K562 (cell line): ENCODE measurements around the gene ACTR1B. TPM values are rescaled to one million over a fixed set of nuclear protein-coding genes. Genes with fewer than 3 reads are reported as not detected.

Experiments
- ATAC-seq: fragments of 200-7000 bp; cut with Tn5 transposase; 3 replicates; pipeline ENCODE4 v1.9.1; 2020; ENCODE audit warnings: moderate library complexity
- BruUV-seq: library from RNA; stranded (reverse); fragments of 400-500 nt; replicated peaks from 2 replicates; lab custom pipeline; 2021; lab: Mats Ljungman, UMichigan
- CTCF ChIA-PET: fragments of 300-600 bp; formaldehyde crosslinking; extraction: SDS; loops from one replicate; lab custom pipeline; 2021; ENCODE audit warnings: low intra/inter-chr PET ratio; lab: Yijun Ruan, JAX
- POLR2A ChIA-PET: fragments of 300-600, 350-650 bp; sonication (Branson Sonifier 250); formaldehyde crosslinking; extraction: SDS; loops from one replicate; lab custom pipeline; 2021; ENCODE audit warnings: antibody characterized with exemption, inconsistent platforms; lab: Yijun Ruan, JAX
- DNase-seq, 4 experiments: peaks; one replicate each; pipeline versions ENCODE4 v3.0.0 to v3.0.0-alpha.2; 2011 to 2018; ENCODE audit warnings: low spot score in 3 of 4, mixed read lengths in 3 of 4; ENCODE audit errors: extremely low read depth in 1 of 4
- FAIRE-seq: peaks from 2 replicates; lab custom pipeline; 2011; peaks lifted over from hg19 to GRCh38; lab: Jason Lieb, UNC
- H2AFZ ChIP-seq: 2 replicates; pipeline ENCODE4 v1.6.0; 2011; ENCODE audit warnings: low read depth, low read length, control low read depth, inconsistent platforms
- H3K27ac ChIP-seq: fragments of 200-600 bp; 3 replicates; pipeline ENCODE4 v1.8.0; 2011; ENCODE audit warnings: low read depth, mild to moderate bottlenecking, control low read depth, inconsistent platforms, low read length, moderate library complexity, mixed read lengths; ENCODE audit errors: extremely low read depth
- H3K27me3 ChIP-seq, 2 experiments: fragments of 300-600 bp in 1 of 2; 2 replicates in 1 of 2; 3 replicates in 1 of 2; pipeline versions ENCODE4 v1.6.0 to v1.8.0; 2011; ENCODE audit warnings: inconsistent platforms in 2 of 2, low read length in 2 of 2, mild to moderate bottlenecking in 1 of 2, mixed read lengths in 1 of 2, moderate library complexity in 1 of 2; ENCODE audit not compliant: control insufficient read depth in 2 of 2, insufficient read depth in 2 of 2
- H3K36me3 ChIP-seq: fragments of 300-600 bp; 3 replicates; pipeline ENCODE4 v1.8.0; 2011; ENCODE audit warnings: mild to moderate bottlenecking, low read length, inconsistent platforms; ENCODE audit not compliant: control insufficient read depth, insufficient read depth
- H3K4me1 ChIP-seq, 2 experiments: fragments of 200-600 bp in 1 of 2; replicated peaks in 1 of 2; 2 replicates in 1 of 2; 3 replicates in 1 of 2; pipeline versions ENCODE4 v1.5.1 to v1.8.0; 2011; ENCODE audit warnings: inconsistent platforms in 2 of 2, low read length in 2 of 2, mild to moderate bottlenecking in 1 of 2, mixed read lengths in 1 of 2, moderate library complexity in 1 of 2; ENCODE audit not compliant: control insufficient read depth in 2 of 2, insufficient read depth in 2 of 2
- H3K4me2 ChIP-seq: 2 replicates; pipeline ENCODE4 v1.6.1; 2011; ENCODE audit warnings: low read length, control low read depth, inconsistent platforms, mixed read lengths; ENCODE audit not compliant: insufficient read depth
- H3K4me3 ChIP-seq: fragments of 200-600 bp; sonication (generic), shearing (Covaris generic); 2 replicates; pipeline ENCODE4 v1.5.1; 2016; ENCODE audit warnings: control low read depth, inconsistent platforms
- H3K79me2 ChIP-seq: fragments of 200-600 bp; 3 replicates; pipeline ENCODE4 v1.8.0; 2011; ENCODE audit warnings: low read length, inconsistent platforms; ENCODE audit not compliant: control insufficient read depth, insufficient read depth
- H3K9ac ChIP-seq, 2 experiments: 2 replicates each; pipeline versions ENCODE4 v1.6.0 to v1.6.1; 2011; ENCODE audit warnings: low read depth in 2 of 2, low read length in 2 of 2, control low read depth in 1 of 2, inconsistent platforms in 1 of 2, mild to moderate bottlenecking in 1 of 2, mixed read lengths in 1 of 2; ENCODE audit not compliant: insufficient read depth in 1 of 2
- H3K9me1 ChIP-seq: one replicate; pipeline ENCODE4 v1.6.0; 2011; ENCODE audit warnings: inconsistent platforms, mild to moderate bottlenecking, low read length, moderate library complexity; ENCODE audit not compliant: control insufficient read depth, insufficient read depth
- H3K9me3 ChIP-seq: replicated peaks from 2 replicates; pipeline ENCODE4 v1.5.1; 2011; ENCODE audit warnings: low read depth, low read length, inconsistent platforms; ENCODE audit not compliant: control insufficient read depth, insufficient read depth
- H4K20me1 ChIP-seq: replicated peaks from 2 replicates; pipeline ENCODE4 v1.6.1; 2011; ENCODE audit warnings: low read length, inconsistent platforms, mixed read lengths; ENCODE audit not compliant: control insufficient read depth, insufficient read depth
- HDAC6 ChIP-seq: IDR thresholded peaks from 2 replicates; pipeline ENCODE4 v1.6.1; 2012; ENCODE audit warnings: low read depth, mild to moderate bottlenecking, control low read depth, inconsistent platforms, low read length, moderate library complexity
- MECOM ChIP-seq: fragments of 250-450 bp; sonication (Bioruptor Pico); IDR thresholded peaks from 2 replicates; pipeline ENCODE4 v1.8.0; 2022; ENCODE audit warnings: inconsistent platforms
- PHB2 ChIP-seq: fragments of 450-650 bp; IDR thresholded peaks from 2 replicates; pipeline ENCODE4 v1.6.1; 2017; ENCODE audit warnings: low read depth
- RAD51 ChIP-seq: fragments of 450-650 bp; IDR thresholded peaks from 2 replicates; pipeline ENCODE4 v1.7.1; 2016; ENCODE audit warnings: low read depth, mild to moderate bottlenecking, borderline replicate concordance
- RFX5 ChIP-seq: IDR thresholded peaks from 2 replicates; pipeline ENCODE4 v1.6.1; 2011; ENCODE audit warnings: low read depth, mild to moderate bottlenecking, improper control_type of control experiment, low read length
- whole genome bisulfite sequencing: fragments of 100-300 bp; shearing (Covaris generic); methylation state at CpG from one replicate; pipeline ENCODE4 v1.1.6; 2016; ENCODE audit warnings: low coverage, mixed read lengths; ENCODE audit not compliant: insufficient coverage; ENCODE audit errors: missing lambda C conversion rate; 5-methylcytosine and 5-hydroxymethylcytosine counted together
- in situ Hi-C: fragments of 300-500 bp; cut with MboI; formaldehyde crosslinking; loops from 4 replicates; pipeline ENCODE4 v1.15.0; 2018; ENCODE audit warnings: inconsistent platforms, mixed read lengths
- intact Hi-C: fragments of 100-400 bp; cut with micrococcal nuclease; formaldehyde crosslinking; loops from 2 replicates; pipeline ENCODE4 v1.14.2; 2022
- polyA plus RNA-seq, 8 experiments: library from polyadenylated mRNA; depleted of rRNA in 4 of 8; stranded (reverse) in 5 of 8; unstranded in 3 of 8; fragments of >200 nt; fragmentation: Nextera tagmentation in 2 of 8; fragmentation: Illumina TruSeq in 1 of 8; extraction: Ambion mirVana in 2 of 8; extraction: Trizol in 1 of 8; gene quantifications; 2 replicates each; pipeline versions ENCODE4 v1.2.1 to v1.2.3, GENCODE V29; 2011 to 2014; ENCODE audit warnings: inconsistent platforms in 1 of 8, missing spikeins in 1 of 8
- total RNA-seq, 7 experiments: library from RNA; depleted of rRNA in 6 of 7; stranded (reverse); fragments of >200 nt in 6 of 7; fragmentation: Illumina TruSeq in 2 of 7; extraction: Trizol in 2 of 7; gene quantifications; 2 replicates each; pipeline versions ENCODE4 v1.2.1 to v1.2.3, GENCODE V29; 2011 to 2021; ENCODE audit warnings: low replicate concordance in 1 of 7
- TF ChIP-seq, protein P1 (sequence below): IDR thresholded peaks from 2 replicates; pipeline ENCODE4 v1.6.1; 2014; ENCODE audit warnings: antibody characterized with exemption

ACTR1B gene
- total and polyA plus RNA-seq, 9 of the 15 experiments (the other 6 are each of a cell fraction or from before 2014, with no cell fraction given), result 0.49 to 42.3 (median 22.5) TPM

DNA sequence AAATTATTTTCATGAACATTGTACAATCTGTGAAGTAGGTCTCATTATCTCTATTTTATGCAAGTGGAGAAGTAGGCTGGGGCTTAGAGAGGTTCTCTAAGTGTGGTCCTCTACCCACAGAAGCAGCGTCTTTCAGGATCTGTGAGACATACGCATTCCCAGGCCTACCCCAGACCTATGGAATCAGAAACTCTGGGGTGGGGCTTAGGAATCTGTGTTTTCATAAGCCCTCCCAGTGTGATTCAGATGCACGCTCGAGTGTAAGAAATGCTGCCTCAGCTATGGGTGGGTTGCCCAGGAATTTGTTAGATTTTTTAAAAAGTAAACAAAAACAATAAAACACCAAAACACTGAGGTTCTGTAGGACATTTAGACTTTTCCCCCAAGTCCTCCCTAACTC lies 34.7 kb upstream of the ACTR1B start:
- Histone ChIP-seq H3K9me1 (no peaks in the 10 kb centered on the region), H3K4me1 (peaks cover 0 to 6% of the 10 kb centered on the region in 2 experiments; a peak in 2 of 5 replicates), H3K36me3 (no peaks in the 10 kb centered on the region), H4K20me1 (no peaks in the 10 kb centered on the region), H3K79me2 (no peaks in the 10 kb centered on the region), H3K4me2 (no peak overlapping the region), H2AFZ (no peak overlapping the region), H3K27me3 (no peaks in the 10 kb centered on the region), H3K9ac (no peak overlapping the region), H3K9me3 (no peaks in the 10 kb centered on the region), H3K27ac (no peak overlapping the region), H3K4me3 (no peak overlapping the region)
- CTCF ChIA-PET, result interaction anchor here (0.7 to 7.4 kb wide), 3 partner anchors 50 to 686 kb away, joined by 3 to 198 read pairs (median 12); partner anchors contain the start of gene ANKRD36B
- whole genome bisulfite sequencing, result 34% methylated on average over 4 of the region's 4 CpGs
- FAIRE-seq (no peak), DNase-seq (no peak), ATAC-seq (no peak)
- POLR2A ChIA-PET, result interaction anchor here (0.9 to 4.4 kb wide), 4 partner anchors 34 to 535 kb away, joined by 3 to 17 read pairs (median 6); partner anchors contain the start of gene ACTR1B
- BruUV-seq, result no TSS peak
- intact Hi-C loops, result no loop called here
- in situ Hi-C loops, result no loop called here
- TF ChIP-seq HDAC6 (no peak), RAD51 (no peak), MECOM (no peak), RFX5 (no peak), PHB2 (no peak)
- TF ChIP-seq, protein P1, sequence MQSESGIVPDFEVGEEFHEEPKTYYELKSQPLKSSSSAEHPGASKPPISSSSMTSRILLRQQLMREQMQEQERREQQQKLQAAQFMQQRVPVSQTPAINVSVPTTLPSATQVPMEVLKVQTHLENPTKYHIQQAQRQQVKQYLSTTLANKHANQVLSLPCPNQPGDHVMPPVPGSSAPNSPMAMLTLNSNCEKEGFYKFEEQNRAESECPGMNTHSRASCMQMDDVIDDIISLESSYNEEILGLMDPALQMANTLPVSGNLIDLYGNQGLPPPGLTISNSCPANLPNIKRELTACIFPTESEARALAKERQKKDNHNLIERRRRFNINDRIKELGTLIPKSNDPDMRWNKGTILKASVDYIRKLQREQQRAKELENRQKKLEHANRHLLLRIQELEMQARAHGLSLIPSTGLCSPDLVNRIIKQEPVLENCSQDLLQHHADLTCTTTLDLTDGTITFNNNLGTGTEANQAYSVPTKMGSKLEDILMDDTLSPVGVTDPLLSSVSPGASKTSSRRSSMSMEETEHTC, result no peak
- TF ChIP-seq, all 486 proteins: peak for 0
